GM10248 (cell line): ENCODE data around the gene SNRPD3.

Experiments
- CTCF ChIA-PET: fragments of 300-600 bp; sonication (Branson Sonifier 250); formaldehyde crosslinking; extraction: SDS; loops from one replicate; lab custom pipeline; 2021; ENCODE audit warnings: antibody characterized with exemption; lab: Yijun Ruan, JAX
- POLR2A ChIA-PET: fragments of 350-650 bp; sonication (Branson Sonifier 250); formaldehyde crosslinking; extraction: SDS; loops from one replicate; lab custom pipeline; 2020; ENCODE audit warnings: antibody characterized with exemption; lab: Yijun Ruan, JAX
- DNase-seq: peaks from one replicate; pipeline ENCODE4 v3.0.0; 2012; ENCODE audit errors: extremely low spot score
- TF ChIP-seq, protein P1 (sequence below): IDR thresholded peaks from 2 replicates; pipeline ENCODE4 v1.5.1; 2012; ENCODE audit warnings: mild to moderate bottlenecking, low read depth; ENCODE audit errors: extremely low read depth, missing control alignments, control extremely low read depth

SNRPD3 gene

DNA sequence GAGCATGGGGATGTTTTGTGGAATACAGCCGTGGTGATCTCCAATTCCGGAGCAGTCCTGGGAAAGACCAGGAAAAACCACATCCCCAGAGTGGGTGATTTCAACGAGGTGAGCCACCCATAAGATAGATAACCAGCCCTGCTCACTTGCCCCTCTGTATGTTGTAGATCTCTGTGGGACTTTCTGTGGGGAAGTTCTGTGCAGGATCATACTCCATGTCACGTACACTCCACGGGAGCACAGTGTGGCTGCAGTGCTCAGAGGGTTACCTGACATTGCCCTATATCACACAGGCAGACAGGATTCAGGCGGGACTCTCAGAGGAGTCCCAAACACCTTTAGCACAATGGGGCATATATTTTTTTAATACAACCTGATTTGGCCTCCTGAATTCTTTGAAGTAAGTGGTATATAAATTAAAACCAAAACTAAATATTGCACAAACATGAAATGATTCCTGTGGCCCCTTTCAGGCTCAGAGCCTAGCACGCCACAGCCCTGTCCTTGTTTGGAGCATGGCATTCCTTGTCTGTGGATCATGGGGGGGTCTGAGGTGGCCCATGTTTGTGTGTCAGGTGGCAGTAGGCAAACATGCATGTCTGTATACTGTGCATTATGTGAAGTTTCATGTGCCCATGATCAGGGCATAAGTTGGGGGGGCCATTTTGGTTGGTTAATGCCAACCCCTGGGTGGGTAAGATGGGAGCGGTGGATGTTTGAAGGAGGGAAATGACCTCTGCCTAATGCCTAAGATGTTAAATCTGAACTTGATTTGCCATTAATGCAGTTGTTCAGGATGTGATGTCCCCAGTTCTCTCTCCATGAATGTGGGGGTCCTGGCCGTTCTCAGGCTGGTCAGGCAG lies 42.2 kb upstream of the SNRPD3 start:
- CTCF ChIA-PET: interaction anchor here (0.7 to 4.2 kb wide), 3 partner anchors 10 to 58 kb away, joined by 3 to 23 read pairs (median 3); no protein-coding TSS in a partner anchor

DNA sequence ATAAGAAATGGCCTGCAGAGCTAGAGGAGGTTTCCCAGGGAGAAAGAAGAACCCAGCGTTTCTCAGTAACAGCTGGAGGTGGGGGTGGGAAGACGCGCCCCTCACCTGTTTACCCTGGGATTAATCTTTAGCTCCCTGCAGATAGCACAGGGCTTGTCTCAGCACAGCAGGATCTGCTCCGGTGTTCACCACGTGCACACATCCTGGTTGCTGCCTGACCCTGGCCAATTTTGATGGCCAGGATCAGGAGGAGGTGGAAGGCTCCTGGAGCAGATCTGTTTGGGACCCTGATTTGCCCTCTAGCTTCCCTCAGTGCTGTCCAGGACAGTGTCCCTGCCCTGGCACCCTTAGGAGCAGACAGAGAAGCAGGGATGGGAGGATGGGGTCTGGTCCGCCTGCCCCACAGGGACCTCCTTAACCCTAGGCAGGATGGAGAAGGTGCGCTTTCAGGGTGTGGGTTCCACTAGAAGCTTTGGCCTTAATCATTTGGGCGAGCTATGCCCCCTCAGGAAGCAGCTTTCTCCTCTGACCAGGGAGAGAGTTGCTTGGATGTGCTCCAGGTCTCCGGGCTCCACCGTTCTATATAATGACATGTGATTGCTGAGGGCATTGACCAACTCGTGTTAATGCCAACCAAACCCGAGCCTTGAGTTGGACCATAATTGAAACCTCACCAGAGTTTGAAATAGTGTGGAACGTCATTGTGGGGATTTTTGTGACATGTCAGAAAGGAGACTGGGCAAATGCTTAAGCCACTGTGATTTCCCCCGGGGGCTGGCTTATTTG lies 41.4 kb upstream of the SNRPD3 start:
- peak; percentile 50 for DNase-seq
- ChIA-PET CTCF (interaction anchor here (0.7 to 4.2 kb wide), 4 partner anchors 11 to 90 kb away, joined by 3 to 23 read pairs (median 3); no protein-coding TSS in a partner anchor), POLR2A (no interaction called here)
- TF ChIP-seq, protein P1, sequence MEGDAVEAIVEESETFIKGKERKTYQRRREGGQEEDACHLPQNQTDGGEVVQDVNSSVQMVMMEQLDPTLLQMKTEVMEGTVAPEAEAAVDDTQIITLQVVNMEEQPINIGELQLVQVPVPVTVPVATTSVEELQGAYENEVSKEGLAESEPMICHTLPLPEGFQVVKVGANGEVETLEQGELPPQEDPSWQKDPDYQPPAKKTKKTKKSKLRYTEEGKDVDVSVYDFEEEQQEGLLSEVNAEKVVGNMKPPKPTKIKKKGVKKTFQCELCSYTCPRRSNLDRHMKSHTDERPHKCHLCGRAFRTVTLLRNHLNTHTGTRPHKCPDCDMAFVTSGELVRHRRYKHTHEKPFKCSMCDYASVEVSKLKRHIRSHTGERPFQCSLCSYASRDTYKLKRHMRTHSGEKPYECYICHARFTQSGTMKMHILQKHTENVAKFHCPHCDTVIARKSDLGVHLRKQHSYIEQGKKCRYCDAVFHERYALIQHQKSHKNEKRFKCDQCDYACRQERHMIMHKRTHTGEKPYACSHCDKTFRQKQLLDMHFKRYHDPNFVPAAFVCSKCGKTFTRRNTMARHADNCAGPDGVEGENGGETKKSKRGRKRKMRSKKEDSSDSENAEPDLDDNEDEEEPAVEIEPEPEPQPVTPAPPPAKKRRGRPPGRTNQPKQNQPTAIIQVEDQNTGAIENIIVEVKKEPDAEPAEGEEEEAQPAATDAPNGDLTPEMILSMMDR: no peak

More for the DNA sequence above, 42.2 kb upstream of the SNRPD3 start:
- no peak for DNase-seq
- POLR2A ChIA-PET: no interaction called here
- TF ChIP-seq, protein P1: no peak

DNA sequence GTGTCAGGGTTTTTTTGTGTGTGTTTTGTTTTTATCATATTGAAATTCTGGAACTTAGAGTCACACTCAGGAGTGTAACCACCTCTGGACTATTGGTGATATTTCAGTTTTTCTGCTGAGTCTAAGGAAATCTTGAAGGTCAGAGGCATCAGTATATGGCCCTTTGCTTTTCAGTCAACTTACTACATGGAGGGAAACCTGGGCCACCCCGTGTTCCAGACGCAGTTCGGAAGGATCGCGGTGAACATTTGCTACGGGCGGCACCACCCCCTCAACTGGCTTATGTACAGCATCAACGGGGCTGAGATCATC lies 40.8 kb upstream of the SNRPD3 start:
- ChIA-PET POLR2A (no interaction called here), CTCF (interaction anchor here (1.0 to 4.2 kb wide), 4 partner anchors 9 to 91 kb away, joined by 3 to 23 read pairs (median 3); no protein-coding TSS in a partner anchor)
- DNase-seq: no peak
- TF ChIP-seq, protein P1: no peak

DNA sequence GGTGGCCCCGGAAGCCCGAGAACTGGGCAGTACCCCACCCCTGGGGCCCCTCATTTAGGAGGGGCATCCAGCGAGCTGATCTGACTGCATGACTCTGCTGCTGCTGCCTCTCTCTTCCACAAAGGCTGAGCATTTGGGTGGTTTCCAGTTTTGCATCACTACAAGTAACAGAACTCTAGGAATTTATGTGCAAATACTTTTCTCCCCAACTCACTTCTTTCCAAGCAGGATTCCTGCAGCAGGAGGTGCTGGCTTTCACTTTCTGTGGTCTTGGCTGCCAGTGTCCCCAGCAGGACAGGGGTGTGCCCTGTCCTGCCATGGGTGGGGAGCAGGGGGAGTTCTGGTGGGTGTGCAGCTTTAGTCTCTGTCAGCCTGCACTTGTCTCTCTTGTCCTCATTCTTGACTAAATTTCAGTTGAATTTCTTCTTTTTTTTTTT lies 39.5 kb upstream of the SNRPD3 start:
- CTCF ChIA-PET: interaction anchor here (1.0 to 4.2 kb wide), 5 partner anchors 8 to 190 kb away, joined by 3 to 23 read pairs (median 3); no protein-coding TSS in a partner anchor
- peak; percentile 52 for DNase-seq
- POLR2A ChIA-PET: no interaction called here
- TF ChIP-seq, protein P1: no peak

DNA sequence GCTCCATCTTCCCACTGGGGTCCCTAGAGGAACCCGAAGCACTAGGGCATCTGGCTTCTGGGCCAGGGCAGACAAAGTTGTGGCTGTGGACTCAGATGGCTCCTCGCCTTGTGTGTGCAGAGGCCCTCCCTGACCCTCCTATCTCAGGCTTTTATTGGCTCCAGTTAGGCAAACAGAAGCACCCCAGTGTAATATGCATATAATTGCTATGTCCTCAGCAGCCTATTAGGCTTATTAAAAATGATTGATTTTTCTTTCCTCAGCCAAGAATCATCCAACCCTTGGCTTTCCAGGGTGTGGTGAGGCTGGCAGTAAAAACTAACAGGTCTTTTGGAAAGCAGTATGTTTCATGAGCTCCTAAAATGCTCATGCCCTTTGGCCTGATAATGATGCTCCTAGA lies 38.4 kb upstream of the SNRPD3 start:
- DNase-seq: no peak
- CTCF ChIA-PET: interaction anchor here (0.9 to 4.2 kb wide), 8 partner anchors 8 to 194 kb away, joined by 3 to 23 read pairs (median 3); no protein-coding TSS in a partner anchor
- TF ChIP-seq, protein P1: no peak
- POLR2A ChIA-PET: no interaction called here

DNA sequence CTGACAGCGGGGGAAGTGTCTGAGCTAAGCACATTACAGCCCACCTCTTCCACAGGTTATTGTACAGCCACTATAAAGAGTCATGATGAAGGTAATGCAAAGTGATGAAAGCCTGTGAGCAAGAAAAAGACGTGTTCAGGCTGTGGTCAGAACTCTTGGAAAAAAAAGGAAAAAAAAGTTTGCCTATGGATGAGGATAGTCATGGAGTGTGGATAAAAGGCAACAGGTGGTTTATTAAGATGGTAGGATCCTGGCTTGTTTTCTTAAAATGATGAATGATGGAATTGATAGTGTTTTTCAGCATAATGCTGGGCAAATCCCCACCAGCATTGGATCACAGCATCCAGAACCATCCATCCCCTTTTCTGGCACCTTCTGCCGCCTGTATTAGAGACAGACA lies 37.6 kb upstream of the SNRPD3 start:
- POLR2A ChIA-PET: no interaction called here
- CTCF ChIA-PET: interaction anchor here (0.8 to 4.2 kb wide), 7 partner anchors 8 to 189 kb away, joined by 3 to 23 read pairs (median 3); no protein-coding TSS in a partner anchor
- DNase-seq: no peak
- TF ChIP-seq, protein P1: no peak
